ENCODE results near the gene THSD4.

GRCh38 chr15:71110405-71111180 is 4.7 kb upstream of the THSD4 start:
- TF ChIP-seq CTCF (IDR thresholded peaks at IDR 0.05): no peak
- no peak for TF ChIP-seq POLR2A (IDR thresholded peaks at IDR 0.05)
